Neural progenitor cell (in vitro differentiated cells): ENCODE measurements around the gene CGA.

Source experiments
- EZH2 ChIP-seq: fragments of 200-600 bp; sonication (generic); IDR thresholded peaks from 2 replicates; pipeline ENCODE4 v1.6.1; 2017; ENCODE audit warnings: antibody characterized with exemption, mild to moderate bottlenecking, moderate library complexity
- EZH2phosphoT487 ChIP-seq: fragments of 200-600 bp; sonication (generic); IDR thresholded peaks from 2 replicates; pipeline ENCODE4 v1.6.1; 2017; ENCODE audit warnings: antibody characterized with exemption
- TF ChIP-seq, protein P1 (sequence below): fragments of 200-600 bp; sonication (generic); IDR thresholded peaks from 2 replicates; pipeline ENCODE4 v1.5.1; 2017; ENCODE audit warnings: antibody characterized with exemption, mild to moderate bottlenecking

- TF ChIP-seq, protein P1, sequence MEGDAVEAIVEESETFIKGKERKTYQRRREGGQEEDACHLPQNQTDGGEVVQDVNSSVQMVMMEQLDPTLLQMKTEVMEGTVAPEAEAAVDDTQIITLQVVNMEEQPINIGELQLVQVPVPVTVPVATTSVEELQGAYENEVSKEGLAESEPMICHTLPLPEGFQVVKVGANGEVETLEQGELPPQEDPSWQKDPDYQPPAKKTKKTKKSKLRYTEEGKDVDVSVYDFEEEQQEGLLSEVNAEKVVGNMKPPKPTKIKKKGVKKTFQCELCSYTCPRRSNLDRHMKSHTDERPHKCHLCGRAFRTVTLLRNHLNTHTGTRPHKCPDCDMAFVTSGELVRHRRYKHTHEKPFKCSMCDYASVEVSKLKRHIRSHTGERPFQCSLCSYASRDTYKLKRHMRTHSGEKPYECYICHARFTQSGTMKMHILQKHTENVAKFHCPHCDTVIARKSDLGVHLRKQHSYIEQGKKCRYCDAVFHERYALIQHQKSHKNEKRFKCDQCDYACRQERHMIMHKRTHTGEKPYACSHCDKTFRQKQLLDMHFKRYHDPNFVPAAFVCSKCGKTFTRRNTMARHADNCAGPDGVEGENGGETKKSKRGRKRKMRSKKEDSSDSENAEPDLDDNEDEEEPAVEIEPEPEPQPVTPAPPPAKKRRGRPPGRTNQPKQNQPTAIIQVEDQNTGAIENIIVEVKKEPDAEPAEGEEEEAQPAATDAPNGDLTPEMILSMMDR = no peak
- TF ChIP-seq EZH2 = no peak
- TF ChIP-seq EZH2phosphoT487 = no peak
Measured at GRCh38 chr6:87070741-87071140, 24.2 kb downstream of the CGA start.
